Hepatocyte (in vitro differentiated cells): ENCODE data around the gene LBHD2.

Source experiments
- EZH2 ChIP-seq: fragments of 200-600 bp; sonication (generic); IDR thresholded peaks from 2 replicates; pipeline ENCODE4 v1.6.1; 2016; ENCODE audit warnings: antibody characterized with exemption, mild to moderate bottlenecking, borderline replicate concordance
- TF ChIP-seq, protein P1 (sequence below): fragments of 200-600 bp; sonication (generic); IDR thresholded peaks from 2 replicates; pipeline ENCODE4 v1.5.1; 2016; ENCODE audit warnings: antibody characterized with exemption, mild to moderate bottlenecking; ENCODE audit not compliant: poor library complexity

DNA sequence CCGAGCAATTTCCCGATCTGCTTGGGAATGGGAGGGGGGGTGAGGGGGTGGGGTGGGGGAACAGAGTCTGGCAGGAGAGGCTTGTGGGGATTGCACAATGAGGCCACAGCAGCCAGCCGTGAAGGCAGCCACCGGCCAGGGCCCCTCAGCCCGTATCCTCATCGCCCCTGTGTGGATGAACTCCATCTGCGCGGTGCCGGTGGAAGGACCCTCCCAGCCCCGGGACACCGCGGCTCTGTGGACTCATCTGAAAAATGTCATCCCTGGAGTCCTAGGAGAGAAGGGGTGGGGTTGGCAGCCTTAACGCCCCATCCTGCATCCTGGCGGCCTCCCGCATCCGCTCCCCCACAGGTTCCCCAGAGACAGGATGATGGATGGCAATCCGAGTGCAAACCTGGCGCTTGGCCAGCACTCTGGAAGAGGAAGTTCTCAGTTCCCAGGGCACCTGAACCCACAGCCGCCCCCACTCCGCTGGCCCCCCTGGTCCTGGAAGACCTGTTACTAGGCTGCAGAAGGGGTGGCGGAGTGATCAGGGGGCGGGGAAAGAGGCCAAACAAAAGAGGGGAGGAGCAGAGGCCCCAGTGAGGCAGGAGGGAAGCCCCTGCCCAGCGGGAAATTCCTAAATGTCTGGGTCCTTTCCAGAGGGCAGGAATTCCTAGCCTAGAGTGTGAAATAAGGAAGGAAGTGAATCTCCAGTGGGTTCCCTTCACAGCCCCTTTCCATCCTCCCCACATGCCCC is 38.0 kb downstream of the LBHD2 start:
- TF ChIP-seq, protein P1, sequence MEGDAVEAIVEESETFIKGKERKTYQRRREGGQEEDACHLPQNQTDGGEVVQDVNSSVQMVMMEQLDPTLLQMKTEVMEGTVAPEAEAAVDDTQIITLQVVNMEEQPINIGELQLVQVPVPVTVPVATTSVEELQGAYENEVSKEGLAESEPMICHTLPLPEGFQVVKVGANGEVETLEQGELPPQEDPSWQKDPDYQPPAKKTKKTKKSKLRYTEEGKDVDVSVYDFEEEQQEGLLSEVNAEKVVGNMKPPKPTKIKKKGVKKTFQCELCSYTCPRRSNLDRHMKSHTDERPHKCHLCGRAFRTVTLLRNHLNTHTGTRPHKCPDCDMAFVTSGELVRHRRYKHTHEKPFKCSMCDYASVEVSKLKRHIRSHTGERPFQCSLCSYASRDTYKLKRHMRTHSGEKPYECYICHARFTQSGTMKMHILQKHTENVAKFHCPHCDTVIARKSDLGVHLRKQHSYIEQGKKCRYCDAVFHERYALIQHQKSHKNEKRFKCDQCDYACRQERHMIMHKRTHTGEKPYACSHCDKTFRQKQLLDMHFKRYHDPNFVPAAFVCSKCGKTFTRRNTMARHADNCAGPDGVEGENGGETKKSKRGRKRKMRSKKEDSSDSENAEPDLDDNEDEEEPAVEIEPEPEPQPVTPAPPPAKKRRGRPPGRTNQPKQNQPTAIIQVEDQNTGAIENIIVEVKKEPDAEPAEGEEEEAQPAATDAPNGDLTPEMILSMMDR, result no peak
- TF ChIP-seq EZH2, result no peak
